Activated T-helper 9 cell treated with anti-CD3 and anti-CD28 coated beads, Interleukin-2, amount 50 U/mL, for 16 hours (primary cell): Measurements from ENCODE around the gene RNF151.
A peak's percentile ranks its signal among the peaks of the same experiment; 100 is the strongest.
"Not testable (repeated sequence)": the region's sequence is repeated elsewhere in the genome, so short reads cannot be mapped to it uniquely, and the experiment has no call there.

Experiments
- DNase-seq: peaks from one replicate; pipeline ENCODE4 v3.0.0-alpha.2; 2020; ENCODE audit warnings: low read depth

The RNF151 gene

DNA sequence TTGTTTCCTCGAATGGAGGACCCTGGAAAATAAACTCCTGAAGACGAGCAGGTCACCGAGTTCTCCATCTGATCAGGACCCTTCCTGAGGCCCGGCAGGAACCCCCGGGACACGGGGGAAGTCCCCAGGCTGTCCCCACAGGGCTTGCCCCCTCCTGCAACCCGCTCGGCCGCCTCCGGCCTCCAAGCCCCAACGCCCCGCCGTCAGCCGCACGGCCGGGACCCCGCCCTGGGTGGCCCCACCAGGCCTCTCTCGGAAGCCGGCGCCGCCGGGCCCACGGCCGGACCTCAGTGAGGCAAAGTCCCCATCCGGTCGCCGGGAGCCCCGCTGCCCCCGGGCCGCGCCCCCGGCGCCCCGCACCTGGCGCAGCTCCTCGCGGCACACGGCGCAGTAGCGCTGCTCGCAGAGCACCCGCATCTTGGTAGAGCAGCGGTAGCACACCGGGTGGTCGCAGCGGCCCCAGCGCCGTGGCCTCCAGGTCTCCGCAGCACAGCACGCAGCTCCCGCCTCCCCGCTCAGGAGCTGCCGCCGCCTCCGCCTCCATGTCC is 42.6 kb downstream of the RNF151 start:
- no peak for DNase-seq

- DNase-seq = peak; percentile 68
These were observed 43.3 kb downstream of the RNF151 start, which contains the start of gene ZNF598 for GRCh38 chr16:2009791-2010510. Gene ZNF598, minus strand, starts transcription at chr16:2009821.

GRCh38 chr16:2011726-2012125 is 45.1 kb downstream of the RNF151 start:
- DNase-seq = not testable (repeated sequence)

DNA sequence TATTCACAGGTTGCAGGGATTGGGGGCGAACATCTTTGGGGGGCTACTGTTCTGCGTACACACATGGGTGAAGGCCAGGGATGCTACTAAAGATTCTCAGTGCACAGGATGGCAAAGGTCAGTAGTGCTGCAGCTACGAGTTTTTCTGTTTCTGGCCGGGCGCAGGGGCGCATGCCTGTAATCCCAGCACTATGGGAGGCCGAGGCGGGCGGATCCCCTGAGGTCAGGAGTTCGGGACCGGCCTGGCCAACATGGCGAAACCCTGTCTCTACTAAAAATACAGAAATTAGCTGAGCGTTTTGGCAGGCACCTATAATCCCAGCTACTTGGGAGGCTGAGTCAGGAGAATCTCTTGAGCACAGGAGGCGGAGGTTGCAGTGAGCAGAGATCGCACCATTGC is 46.9 kb downstream of the RNF151 start:
- DNase-seq = no peak

DNA sequence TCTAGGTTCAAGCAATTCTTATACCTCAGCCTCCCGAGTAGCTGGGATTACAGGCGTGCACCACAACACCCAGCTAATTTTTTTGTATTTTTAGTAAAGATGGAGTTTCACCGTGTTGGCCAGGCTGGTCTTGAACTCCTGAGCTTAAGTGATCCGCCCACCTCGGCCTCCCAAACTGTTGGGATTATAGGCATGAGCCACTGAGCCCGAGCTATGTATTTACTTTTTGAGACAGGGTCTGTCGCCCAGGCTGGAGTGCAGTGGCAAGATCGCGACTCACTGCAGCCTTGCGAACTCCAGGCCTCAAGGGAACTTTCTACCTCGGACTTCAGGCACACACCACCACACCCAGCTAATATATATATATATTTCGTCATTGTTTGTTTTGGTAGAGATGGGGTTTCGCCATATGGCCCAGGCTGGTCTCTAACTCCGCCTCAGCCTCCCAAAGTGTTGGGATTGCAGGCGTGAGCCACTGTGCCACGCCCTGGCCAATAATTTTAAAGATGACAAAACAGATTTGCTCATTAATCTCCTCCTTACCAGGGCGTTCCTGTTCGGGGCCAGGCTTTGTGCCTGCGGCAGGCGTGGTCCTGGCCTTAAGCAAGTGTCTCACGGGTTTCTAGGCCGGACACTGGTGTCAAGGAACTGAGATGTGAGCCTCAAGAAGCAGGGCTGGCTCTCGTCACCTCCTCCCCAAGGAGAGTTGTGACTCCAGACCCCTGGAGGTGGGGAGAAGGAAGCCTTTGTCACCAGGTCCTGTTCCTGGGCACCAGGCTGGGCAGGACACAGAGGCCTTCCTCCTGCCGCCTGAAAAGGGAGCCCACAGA is 48.7 kb downstream of the RNF151 start:
- DNase-seq = no peak

- no peak for DNase-seq
These were observed 49.2 kb downstream of the RNF151 start for GRCh38 chr16:2015947-2016208.

DNA sequence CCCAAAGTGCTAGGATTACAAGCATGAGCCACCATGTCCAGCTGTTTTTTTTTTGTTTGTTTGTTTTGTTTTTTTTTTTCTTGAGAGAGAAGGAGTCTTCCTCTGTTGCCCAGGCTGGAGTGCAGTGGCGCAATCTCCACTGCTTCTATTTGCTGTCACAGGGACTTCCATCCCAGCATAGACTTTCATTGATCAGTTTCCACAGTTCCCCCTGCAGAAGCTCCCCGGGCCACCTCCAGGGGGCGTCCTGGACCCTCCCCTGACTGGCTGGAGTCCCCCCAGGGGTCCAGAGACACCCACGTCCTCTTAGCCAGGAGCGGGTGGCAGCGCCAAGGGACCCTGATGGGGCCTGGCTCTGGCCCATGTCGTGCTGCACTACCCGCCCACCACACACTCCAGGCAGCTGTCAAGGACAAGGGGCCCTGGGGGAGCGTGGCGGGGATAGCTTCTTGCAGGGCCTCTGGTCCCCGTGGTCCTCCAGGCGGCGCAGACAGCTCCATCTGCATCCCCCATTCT is 49.8 kb downstream of the RNF151 start:
- no peak for DNase-seq
